Mesenchymal stem cell (in vitro differentiated cells and primary cell): ENCODE data around the gene SNRNP70.

Experiments
- DNase-seq: peaks from one replicate; pipeline ENCODE4 v3.0.0-alpha.2; 2013
- H2AFZ ChIP-seq: one replicate; pipeline ENCODE4 v1.6.1; 2013; ENCODE audit warnings: low read depth, mild to moderate bottlenecking, control low read depth, inconsistent platforms, low read length, moderate library complexity
- H2AK5ac ChIP-seq: 2 replicates; pipeline ENCODE4 v1.6.1; 2013; ENCODE audit warnings: low read length, moderate library complexity, mild to moderate bottlenecking, inconsistent platforms; ENCODE audit not compliant: severe bottlenecking
- H2BK120ac ChIP-seq: one replicate; pipeline ENCODE4 v1.6.1; 2013; ENCODE audit warnings: low read depth, mild to moderate bottlenecking, inconsistent platforms, low read length, moderate library complexity
- H2BK12ac ChIP-seq, 2 experiments: one replicate each; pipeline ENCODE4 v1.6.1; 2013; ENCODE audit warnings: inconsistent platforms in 2 of 2, low read length in 2 of 2, mild to moderate bottlenecking in 2 of 2, moderate library complexity in 2 of 2, control low read depth in 1 of 2
- H2BK15ac ChIP-seq: one replicate; pipeline ENCODE4 v1.6.1; 2013; ENCODE audit warnings: mild to moderate bottlenecking, low read depth, inconsistent platforms; ENCODE audit not compliant: poor library complexity, severe bottlenecking
- H2BK5ac ChIP-seq: 2 replicates; pipeline ENCODE4 v1.6.1; 2013; ENCODE audit warnings: low read depth, mild to moderate bottlenecking, low read length, control low read depth, inconsistent platforms; ENCODE audit not compliant: poor library complexity, severe bottlenecking
- H3K14ac ChIP-seq, 2 experiments: one replicate each; pipeline ENCODE4 v1.6.1; 2013; ENCODE audit warnings: inconsistent platforms in 2 of 2, low read length in 2 of 2, control low read depth in 1 of 2, mild to moderate bottlenecking in 1 of 2, moderate library complexity in 1 of 2
- H3K18ac ChIP-seq, 2 experiments: one replicate each; pipeline ENCODE4 v1.6.1; 2013; ENCODE audit warnings: inconsistent platforms in 2 of 2, low read length in 2 of 2, control low read depth in 1 of 2, low read depth in 1 of 2, mild to moderate bottlenecking in 1 of 2
- H3K23ac ChIP-seq, 2 experiments: one replicate each; pipeline ENCODE4 v1.6.1; 2013; ENCODE audit warnings: inconsistent platforms in 2 of 2, low read length in 2 of 2, mild to moderate bottlenecking in 2 of 2, moderate library complexity in 2 of 2, control low read depth in 1 of 2
- H3K27ac ChIP-seq: 2 replicates; pipeline ENCODE4 v1.5.1; 2013; ENCODE audit warnings: mild to moderate bottlenecking, moderate library complexity, low read length, control low read depth, inconsistent platforms; ENCODE audit not compliant: poor library complexity, severe bottlenecking
- H3K27me3 ChIP-seq, 2 experiments: 2 replicates each; pipeline versions ENCODE4 v1.6.1 to v1.7.0; 2013; ENCODE audit warnings: low read length in 2 of 2, mild to moderate bottlenecking in 2 of 2, moderate library complexity in 2 of 2, control low read depth in 1 of 2, inconsistent platforms in 1 of 2; ENCODE audit not compliant: control insufficient read depth in 1 of 2, insufficient read depth in 1 of 2
- H3K36me3 ChIP-seq, 2 experiments: 2 replicates each; pipeline versions ENCODE4 v1.6.1 to v1.7.0; 2013; ENCODE audit warnings: low read length in 2 of 2, control low read depth in 1 of 2, inconsistent platforms in 1 of 2, low read depth in 1 of 2, mild to moderate bottlenecking in 1 of 2; ENCODE audit not compliant: insufficient read depth in 2 of 2, control insufficient read depth in 1 of 2
- H3K4ac ChIP-seq, 2 experiments: one replicate each; pipeline ENCODE4 v1.6.1; 2013; ENCODE audit warnings: inconsistent platforms in 2 of 2, low read length in 2 of 2, mild to moderate bottlenecking in 2 of 2, moderate library complexity in 2 of 2, control low read depth in 1 of 2, low read depth in 1 of 2
- H3K4me1 ChIP-seq: 2 replicates; pipeline ENCODE4 v1.6.1; 2013; ENCODE audit warnings: low read depth, low read length, control low read depth; ENCODE audit not compliant: control insufficient read depth, insufficient read depth
- H3K4me2 ChIP-seq: 2 replicates; pipeline ENCODE4 v1.6.1; 2013; ENCODE audit warnings: low read length, mild to moderate bottlenecking, inconsistent platforms; ENCODE audit not compliant: poor library complexity, severe bottlenecking
- H3K4me3 ChIP-seq, 2 experiments: 2 replicates each; pipeline versions ENCODE4 v1.5.1 to v1.7.0; 2013; ENCODE audit warnings: low read length in 2 of 2, mild to moderate bottlenecking in 2 of 2, control low read depth in 1 of 2, low read depth in 1 of 2; ENCODE audit not compliant: insufficient read depth in 1 of 2
- H3K79me1 ChIP-seq: replicated peaks from 2 replicates; pipeline ENCODE4 v1.6.1; 2013; ENCODE audit warnings: mild to moderate bottlenecking, control low read depth, low read length, inconsistent platforms; ENCODE audit not compliant: poor library complexity, severe bottlenecking
- H3K9ac ChIP-seq: 2 replicates; pipeline ENCODE4 v1.7.0; 2013; ENCODE audit warnings: mild to moderate bottlenecking, low read length, moderate library complexity
- H3K9me3 ChIP-seq: 2 replicates; pipeline ENCODE4 v1.7.0; 2013; ENCODE audit warnings: mild to moderate bottlenecking, low read length; ENCODE audit not compliant: control insufficient read depth
- H4K8ac ChIP-seq: one replicate; pipeline ENCODE4 v1.6.1; 2013; ENCODE audit warnings: inconsistent platforms, mild to moderate bottlenecking, low read length, moderate library complexity
- H4K91ac ChIP-seq: one replicate; pipeline ENCODE4 v1.6.1; 2013; ENCODE audit warnings: mild to moderate bottlenecking, low read length, inconsistent platforms
- WGBS: methylation state at CpG from one replicate; pipeline ENCODE4 v1.1.7; 2013; ENCODE audit warnings: mixed read lengths; 5-methylcytosine and 5-hydroxymethylcytosine counted together

The SNRNP70 gene

DNA sequence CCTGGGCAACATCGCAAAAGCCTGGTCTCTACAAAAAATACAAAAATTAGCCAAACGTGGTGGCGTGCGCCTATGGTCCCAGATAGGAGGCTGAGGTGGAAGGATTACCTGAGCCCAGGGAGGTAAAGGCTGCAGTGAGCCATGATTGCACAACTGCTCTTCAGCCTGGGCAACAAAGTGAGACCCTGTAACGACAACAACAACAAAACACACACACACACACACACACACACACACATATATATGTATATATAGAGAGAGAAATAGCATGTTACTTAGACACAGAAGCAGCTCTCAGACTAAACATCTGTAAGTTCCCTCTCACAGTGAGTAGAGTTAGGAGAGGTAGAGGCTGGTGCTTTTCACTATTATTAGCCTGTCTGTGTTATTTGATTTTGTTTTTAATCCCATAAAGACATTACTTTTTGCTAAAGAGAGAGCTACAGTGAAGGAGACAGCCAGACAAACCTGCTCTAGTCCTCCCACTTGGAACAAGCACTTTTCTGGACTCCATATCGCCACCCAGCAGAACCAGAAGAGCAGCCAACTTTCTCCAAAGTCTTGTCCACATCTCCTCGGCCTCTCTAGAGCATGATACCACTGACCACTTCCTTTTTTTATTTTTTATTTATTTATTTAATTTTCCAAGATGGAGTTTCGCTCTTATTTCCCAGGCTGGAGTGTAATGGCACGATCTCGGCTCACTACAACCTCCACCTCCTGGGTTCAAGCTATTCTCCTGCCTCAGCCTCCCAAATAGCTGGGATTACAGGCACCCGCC, 26.2 kb downstream of the SNRNP70 start:
- Histone ChIP-seq H2BK120ac (no peak overlapping the region), H3K27ac (no peak overlapping the region), H2BK5ac (no peak overlapping the region), H3K23ac (no peak overlapping the region), H3K79me1 (peaks cover 17% of the 10 kb centered on the region), H3K4me2 (no peak overlapping the region), H3K27me3 (no peaks in the 10 kb centered on the region), H3K4me1 (peaks cover 10% of the 10 kb centered on the region), H3K18ac (no peak overlapping the region), H3K36me3 (peaks cover 36 to 40% of the 10 kb centered on the region in 2 experiments), H4K91ac (no peak overlapping the region), H3K14ac (no peak overlapping the region), H2BK12ac (no peak overlapping the region), H3K9me3 (no peaks in the 10 kb centered on the region), H2BK15ac (no peak overlapping the region), H4K8ac (no peak overlapping the region), H2AFZ (no peak overlapping the region), H3K4ac (no peak overlapping the region), H2AK5ac (no peak overlapping the region), H3K9ac (no peak overlapping the region), H3K4me3 (no peak overlapping the region)
- WGBS: 95% methylated on average over 9 of the region's 11 CpGs
- DNase-seq: no peak

DNA sequence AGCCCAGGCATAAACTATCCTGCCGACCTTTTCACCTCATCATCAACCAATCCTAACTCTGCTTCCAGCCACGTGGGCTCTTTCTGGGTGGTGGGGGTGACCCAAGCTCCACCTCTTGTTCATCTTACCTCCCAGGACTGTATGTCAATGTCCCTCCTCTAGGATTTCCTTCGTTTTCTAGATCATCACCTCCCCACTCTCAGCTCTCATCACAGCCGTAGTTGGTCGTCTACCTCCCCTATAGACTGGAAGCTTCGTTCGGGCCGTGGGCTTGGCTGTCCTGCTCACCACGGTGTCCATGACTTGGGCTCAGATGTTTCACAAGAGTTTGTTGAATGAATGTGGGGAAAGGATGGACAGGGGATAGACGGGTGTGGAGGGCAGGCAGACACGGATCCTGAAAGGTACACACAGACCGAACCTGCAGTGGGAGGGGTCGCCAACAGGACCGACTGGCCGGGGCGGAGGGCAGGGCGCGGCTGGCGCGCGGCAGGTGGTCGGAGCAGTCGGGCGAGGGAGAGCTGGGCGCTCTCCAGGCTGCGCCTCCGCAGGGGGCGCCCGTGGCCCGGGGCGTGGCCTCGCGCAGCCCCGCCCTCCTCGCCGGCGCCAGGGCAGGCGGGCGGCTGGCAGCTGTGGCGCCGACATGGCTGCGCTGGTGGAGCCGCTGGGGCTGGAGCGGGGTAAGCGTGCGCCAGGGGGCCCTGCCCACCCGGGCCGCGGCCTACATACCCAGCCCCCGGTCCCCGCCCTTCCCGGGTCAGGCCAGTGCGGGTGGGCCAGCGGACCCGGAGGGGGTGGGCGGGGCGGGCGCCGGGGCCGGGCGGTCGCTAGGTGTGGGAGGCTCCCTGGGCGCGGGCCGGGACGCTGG, 28.7 kb downstream of the SNRNP70 start, which contains the start of gene LIN7B:
Gene LIN7B (plus strand): TSS at position 609 of the 868 bp plus-strand sequence. CDS start 35 bp downstream, at position 644.
- Histone ChIP-seq H2AFZ (peak within 1 kb of the TSS; percentile 90), H3K4me1 (peaks cover 19% of the 10 kb centered on the region), H3K4ac (peak within 1 kb of the TSS; percentile 24 to 80), H4K8ac (no peak within 1 kb of the TSS), H3K9me3 (no peaks in the 10 kb centered on the region), H3K4me3 (peak within 1 kb of the TSS; percentile 84 to 85), H3K4me2 (peak within 1 kb of the TSS; percentile 94), H4K91ac (no peak within 1 kb of the TSS), H3K14ac (peak within 1 kb of the TSS in 1 of 2 experiments; percentile 96), H3K23ac (peak within 1 kb of the TSS in 1 of 2 experiments; percentile 46), H3K27me3 (no peaks in the 10 kb centered on the region), H3K36me3 (peaks cover 10 to 15% of the 10 kb centered on the region in 2 experiments), H2BK15ac (peak within 1 kb of the TSS; percentile 97), H2BK5ac (no peak within 1 kb of the TSS), H2BK120ac (peak within 1 kb of the TSS; percentile 30), H2AK5ac (no peak within 1 kb of the TSS), H3K9ac (peak within 1 kb of the TSS; percentile 80), H3K18ac (peak within 1 kb of the TSS; percentile 63 to 93), H3K79me1 (peaks cover 6% of the 10 kb centered on the region), H3K27ac (no peak within 1 kb of the TSS), H2BK12ac (peak within 1 kb of the TSS in 1 of 2 experiments; percentile 81)
- peak; percentile 57 for DNase-seq
- 3% methylated on average over 43 of the region's 66 CpGs for WGBS

DNA sequence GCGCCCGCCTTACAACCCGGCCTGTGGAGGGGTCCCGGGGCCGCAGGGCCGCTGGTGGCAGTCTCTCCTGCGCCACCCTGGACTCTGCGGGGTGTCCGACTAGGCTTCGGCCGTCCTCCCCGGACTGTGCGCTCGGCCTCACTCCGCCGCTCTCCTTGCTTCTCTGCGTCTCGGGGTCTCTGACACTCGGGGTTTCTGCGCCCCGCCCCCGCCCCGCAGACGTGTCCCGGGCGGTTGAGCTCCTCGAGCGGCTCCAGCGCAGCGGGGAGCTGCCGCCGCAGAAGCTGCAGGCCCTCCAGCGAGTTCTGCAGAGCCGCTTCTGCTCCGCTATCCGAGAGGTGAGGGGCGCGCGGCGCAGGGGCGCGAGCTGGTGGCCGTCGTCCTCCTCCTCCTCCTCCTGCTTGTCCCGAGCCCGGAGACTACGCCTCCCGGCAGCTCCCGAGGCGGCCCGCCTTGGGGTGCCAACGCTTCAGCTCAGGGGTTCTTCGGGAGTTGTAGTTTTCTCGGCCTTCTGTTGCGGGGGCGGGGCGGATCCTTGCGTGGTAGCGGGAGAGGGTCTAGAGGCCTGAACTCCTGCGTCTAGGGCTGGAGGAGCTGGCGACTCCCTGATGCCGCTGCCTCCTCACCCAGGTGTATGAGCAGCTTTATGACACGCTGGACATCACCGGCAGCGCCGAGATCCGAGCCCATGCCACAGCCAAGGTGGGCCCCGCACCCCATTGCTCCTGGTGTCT, 29.5 kb downstream of the SNRNP70 start:
- Histone ChIP-seq H4K8ac (no peak overlapping the region), H3K14ac (peak overlapping the region in 1 of 2 experiments; percentile 96), H3K4me3 (peak overlapping the region; percentile 84 to 85), H2BK120ac (peak overlapping the region; percentile 30), H2AK5ac (no peak overlapping the region), H3K9me3 (no peaks in the 10 kb centered on the region), H2BK5ac (no peak overlapping the region), H3K9ac (peak overlapping the region; percentile 80), H4K91ac (no peak overlapping the region), H3K27ac (no peak overlapping the region), H3K23ac (peak overlapping the region in 1 of 2 experiments; percentile 46), H3K79me1 (peaks cover 5% of the 10 kb centered on the region), H2AFZ (peak overlapping the region; percentile 90), H3K4ac (peak overlapping the region; percentile 24 to 80), H3K18ac (peak overlapping the region; percentile 63 to 93), H3K27me3 (no peaks in the 10 kb centered on the region), H2BK12ac (peak overlapping the region in 1 of 2 experiments; percentile 81), H3K4me2 (peak overlapping the region; percentile 94), H3K4me1 (peaks cover 25% of the 10 kb centered on the region), H2BK15ac (peak overlapping the region; percentile 97), H3K36me3 (peaks cover 2 to 9% of the 10 kb centered on the region in 2 experiments)
- peak; percentile 58 for DNase-seq
- WGBS: 11% methylated on average over 54 of the region's 68 CpGs
